ENCODE data around the gene OPRL1.

OPRL1 gene

GRCh38 chr20:64101731-64102621 is 22.1 kb downstream of the OPRL1 start:
- DNase-seq = peak in 2 of 58 donors; percentile 26 to 44

- peak in 12 of 58 donors; percentile 20 to 60 (median 45) for DNase-seq
Observed at GRCh38 chr20:64102647-64103354, 22.9 kb downstream of the OPRL1 start.

GRCh38 chr20:64103871-64104666 is 24.2 kb downstream of the OPRL1 start:
- no peak for DNase-seq

GRCh38 chr20:64104667-64105451 is 25.0 kb downstream of the OPRL1 start:
- DNase-seq = no peak

- DNase-seq = no peak
Observed at GRCh38 chr20:64105846-64106434, 26.1 kb downstream of the OPRL1 start.

- no peak for DNase-seq
Observed at GRCh38 chr20:64106435-64106961, 26.6 kb downstream of the OPRL1 start.

DNA sequence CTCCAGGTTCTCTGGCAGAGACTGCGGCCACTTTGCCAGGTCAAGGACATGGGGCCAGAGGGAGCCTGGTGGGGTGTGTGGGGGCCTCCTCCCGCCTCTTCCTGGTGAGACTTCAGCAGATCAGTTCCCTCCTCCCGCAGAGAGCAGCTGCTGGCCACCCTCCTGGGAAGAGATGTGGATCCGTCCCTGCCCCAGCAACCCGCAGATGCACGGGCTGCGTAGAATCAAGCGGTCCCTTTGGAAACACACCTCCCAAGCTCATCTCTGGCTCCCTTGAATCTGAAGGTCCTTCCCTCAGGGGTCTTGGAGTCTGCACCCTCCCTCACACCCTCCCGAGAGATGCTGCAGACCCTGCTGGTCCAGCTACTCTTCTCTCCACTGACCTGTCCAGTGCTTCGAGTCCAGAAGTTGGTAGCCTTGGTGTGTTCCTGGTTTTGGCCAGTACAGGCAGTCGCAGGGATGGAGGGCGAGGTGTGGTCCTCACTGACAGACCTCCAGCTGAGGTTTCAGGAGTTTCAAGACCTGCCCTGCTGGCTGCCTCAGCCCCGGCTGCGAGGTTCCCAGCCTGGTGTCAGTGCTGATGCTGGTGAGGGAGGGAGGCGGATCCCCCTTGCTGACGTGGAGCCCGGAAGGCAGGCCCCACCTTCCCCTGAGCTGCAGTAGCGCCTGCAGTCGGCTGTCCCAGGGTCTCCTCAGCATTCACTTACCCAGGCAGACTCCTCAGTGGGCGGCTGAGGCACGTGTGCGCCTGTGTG is 27.3 kb downstream of the OPRL1 start, which contains the start of gene NPBWR2:
Gene NPBWR2, minus strand, starts transcription at position 585 of the 755 bp plus-strand sequence. CDS start 734 bp downstream, outside the sequence.
- DNase-seq = peak in 1 of 58 donors; percentile 18

DNA sequence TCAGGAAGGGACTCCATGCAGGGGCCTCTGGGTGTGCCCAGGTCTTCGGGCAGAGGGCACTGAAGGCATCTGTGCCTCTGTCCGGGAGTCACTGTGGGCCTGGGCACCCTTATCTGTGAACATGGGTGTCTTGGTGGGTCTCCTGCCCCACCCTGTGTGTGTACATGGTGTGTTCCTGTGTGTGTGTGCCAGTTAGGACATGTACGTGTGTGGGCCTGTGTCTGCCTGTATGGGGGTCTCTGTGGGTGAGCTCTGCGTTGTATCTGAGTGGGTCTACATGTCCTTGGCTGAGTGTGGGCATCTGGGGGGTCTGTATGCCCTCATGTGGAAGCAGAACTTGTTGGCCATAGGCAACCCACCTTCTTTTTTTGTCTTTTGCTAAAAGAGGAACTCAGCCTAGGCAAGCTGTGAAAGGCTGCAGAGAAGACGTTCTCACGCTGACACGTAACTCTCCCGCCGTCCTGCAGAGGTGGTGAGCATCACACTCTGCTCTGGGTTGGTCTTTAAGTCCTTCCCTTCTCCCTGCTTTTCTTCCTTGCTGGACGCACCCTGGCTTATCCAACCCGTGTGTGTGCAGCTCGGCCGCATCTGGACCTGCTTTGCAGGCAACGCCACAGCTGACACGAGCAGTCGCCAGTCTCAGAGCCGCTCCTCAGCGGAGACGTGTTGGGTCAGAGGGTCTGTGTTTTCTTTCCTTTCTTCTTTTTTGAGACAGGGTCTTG is 28.0 kb downstream of the OPRL1 start:
- DNase-seq = peak in 1 of 58 donors; percentile 30

- no peak for DNase-seq
Observed at GRCh38 chr20:64108731-64109681, 29.1 kb downstream of the OPRL1 start.

- peak in 5 of 58 donors; percentile 20 to 49 (median 23) for DNase-seq
Observed at GRCh38 chr20:64109831-64110391, 30.0 kb downstream of the OPRL1 start.

DNA sequence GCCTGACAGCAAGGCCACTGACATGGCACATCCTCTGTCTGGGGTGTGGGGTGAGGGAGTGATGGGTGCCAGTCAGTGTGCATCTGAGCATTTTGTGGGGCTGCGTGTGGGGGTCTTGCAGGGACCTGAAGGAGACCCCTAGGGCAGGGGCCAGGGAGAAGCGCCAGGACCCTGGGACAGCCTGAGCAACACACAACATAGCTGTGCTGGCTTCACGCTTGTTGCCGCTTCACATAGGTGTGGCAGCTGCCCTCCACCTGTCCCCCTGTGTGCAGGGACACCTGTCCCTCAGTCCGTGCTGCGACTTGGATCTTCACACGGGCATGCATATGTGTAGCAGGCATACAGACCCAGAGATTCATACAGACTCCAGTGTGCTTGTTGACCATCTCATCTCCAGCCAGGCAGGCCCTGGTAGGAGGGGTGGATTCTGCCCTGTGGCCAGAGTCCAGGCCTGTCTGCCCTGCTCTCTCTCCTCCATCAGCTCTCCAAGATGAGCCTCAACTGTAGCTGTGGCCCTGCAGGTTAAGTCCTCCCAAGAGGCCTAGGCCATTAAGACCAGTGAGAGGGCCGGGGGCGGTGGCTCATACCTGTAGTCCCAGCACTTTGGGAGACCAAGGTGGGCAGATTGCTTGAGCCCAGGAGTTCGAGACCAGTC is 30.7 kb downstream of the OPRL1 start:
- no peak for DNase-seq

GRCh38 chr20:64111841-64112641 is 32.2 kb downstream of the OPRL1 start:
- DNase-seq = peak in 2 of 58 donors; percentile 40 to 56

DNA sequence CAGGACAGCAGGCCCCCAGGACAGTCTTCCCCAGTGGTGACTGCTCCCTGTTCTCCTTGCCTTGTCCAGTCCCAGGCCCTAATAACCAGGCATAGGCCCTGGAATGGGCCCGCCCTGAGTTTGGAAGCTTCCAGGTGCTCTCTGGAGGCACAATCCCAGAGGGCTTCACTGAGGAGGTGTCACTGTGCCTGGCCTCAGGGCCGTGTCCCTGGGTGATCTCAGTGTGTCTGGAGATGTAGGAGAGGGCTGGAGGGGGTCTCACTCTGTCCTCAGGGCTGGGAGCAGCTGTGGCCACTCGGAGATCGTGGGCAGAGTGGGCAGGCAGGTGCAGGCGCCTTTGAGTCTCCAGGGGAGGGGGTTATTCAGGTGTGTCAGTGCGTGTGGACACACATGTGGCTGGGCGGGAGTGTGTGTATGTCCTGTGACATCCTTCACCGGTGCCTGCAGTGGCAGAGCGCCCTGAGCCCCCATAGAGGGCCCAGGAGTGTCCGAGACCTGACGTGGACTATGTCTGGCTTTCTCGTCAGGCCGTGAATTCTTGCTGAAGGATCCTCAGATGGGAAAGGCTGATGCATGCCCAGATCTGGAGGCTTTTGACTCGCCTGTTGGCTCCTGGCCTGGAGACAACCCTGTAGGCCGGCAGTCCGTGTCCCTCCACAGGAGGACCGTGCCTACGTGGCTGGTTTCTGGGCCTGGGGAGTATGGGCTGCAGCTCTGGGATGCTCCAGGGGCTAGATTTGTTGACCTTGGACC is 33.0 kb downstream of the OPRL1 start:
- no peak for DNase-seq

DNA sequence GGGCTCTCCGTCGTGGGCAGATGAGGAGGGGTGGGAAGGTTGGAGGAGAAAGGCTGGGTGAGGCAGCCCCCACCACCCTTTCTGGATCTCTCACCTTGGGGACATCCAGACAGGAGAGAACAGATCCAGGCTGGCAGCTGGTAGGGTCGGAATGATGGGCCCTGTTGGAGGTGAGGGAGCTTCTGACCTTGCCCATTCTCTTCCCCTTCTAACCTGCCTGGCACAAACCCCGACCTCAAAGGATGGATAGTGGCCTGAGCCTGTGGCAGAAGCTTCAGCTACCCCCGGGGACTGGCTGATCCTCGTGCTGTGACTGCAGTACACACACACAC is 33.5 kb downstream of the OPRL1 start:
- no peak for DNase-seq

All from anterior cingulate cortex (tissue), 58 donors.